CD14-positive monocyte (primary cell): ENCODE results near the gene YWHAE. TPM values are rescaled to one million over a fixed set of nuclear protein-coding genes. Genes with fewer than 3 reads are reported as not detected.

Source experiments
- DNase-seq, 3 donors: peaks; one replicate each; pipeline ENCODE4 v3.0.0-alpha.2; 2011 to 2022
- H2AFZ ChIP-seq: 2 replicates; pipeline ENCODE4 v1.6.0; 2012; ENCODE audit warnings: mild to moderate bottlenecking, low read depth, low read length, inconsistent platforms; ENCODE audit not compliant: insufficient read depth, poor library complexity, severe bottlenecking
- H3K27ac ChIP-seq, 2 donors: 1 replicate in 1 of 2; 2 replicates in 1 of 2; pipeline ENCODE4 v1.5.1; 2012 to 2013; ENCODE audit warnings: low read length in 2 of 2, control low read depth in 1 of 2, inconsistent platforms in 1 of 2, low read depth in 1 of 2, mild to moderate bottlenecking in 1 of 2
- H3K27me3 ChIP-seq, 2 donors: one replicate each; pipeline versions ENCODE4 v1.6.0 to v1.6.1; 2011 to 2013; ENCODE audit warnings: low read length in 2 of 2; ENCODE audit not compliant: control insufficient read depth in 2 of 2, insufficient read depth in 2 of 2
- H3K36me3 ChIP-seq, 2 donors: replicated peaks in 1 of 2; 1 replicate in 1 of 2; 2 replicates in 1 of 2; pipeline versions ENCODE4 v1.5.1 to v1.6.1; 2012 to 2013; ENCODE audit warnings: low read length in 2 of 2, control low read depth in 1 of 2, inconsistent platforms in 1 of 2, mild to moderate bottlenecking in 1 of 2; ENCODE audit not compliant: insufficient read depth in 2 of 2, control insufficient read depth in 1 of 2
- H3K4me1 ChIP-seq, 2 donors: 1 replicate in 1 of 2; 2 replicates in 1 of 2; pipeline versions ENCODE4 v1.5.1 to v1.6.1; 2012 to 2013; ENCODE audit warnings: low read length in 2 of 2, control low read depth in 1 of 2, inconsistent platforms in 1 of 2, mild to moderate bottlenecking in 1 of 2, moderate library complexity in 1 of 2; ENCODE audit not compliant: insufficient read depth in 2 of 2, control insufficient read depth in 1 of 2
- H3K4me2 ChIP-seq: replicated peaks from 2 replicates; pipeline ENCODE3; 2012; ENCODE audit warnings: low read length, moderate library complexity, mild to moderate bottlenecking; ENCODE audit not compliant: poor library complexity, severe bottlenecking; ENCODE audit errors: extremely low read depth
- H3K4me3 ChIP-seq, 3 experiments: fragments of 200-600 bp in 1 of 3; sonication (generic) in 1 of 3; replicated peaks in 1 of 3; 1 replicate in 2 of 3; 2 replicates in 1 of 3; pipeline ENCODE4 v1.5.1; 2011 to 2013; ENCODE audit warnings: low read length in 3 of 3, mild to moderate bottlenecking in 3 of 3, control low read depth in 2 of 3, low read depth in 2 of 3, inconsistent platforms in 1 of 3, moderate library complexity in 1 of 3
- H3K79me2 ChIP-seq: 2 replicates; pipeline ENCODE4 v1.6.0; 2012; ENCODE audit warnings: mild to moderate bottlenecking, control low read depth, inconsistent platforms, low read length, moderate library complexity; ENCODE audit not compliant: insufficient read depth
- H3K9ac ChIP-seq: 2 replicates; pipeline ENCODE4 v1.6.0; 2017; ENCODE audit warnings: low read length, mild to moderate bottlenecking; ENCODE audit not compliant: insufficient read depth, poor library complexity, severe bottlenecking
- H3K9me3 ChIP-seq, 2 donors: replicated peaks in 1 of 2; 1 replicate in 1 of 2; 2 replicates in 1 of 2; pipeline versions ENCODE4 v1.5.1 to v1.6.1; 2012 to 2013; ENCODE audit warnings: low read length in 2 of 2, control low read depth in 1 of 2; ENCODE audit not compliant: control insufficient read depth in 1 of 2, insufficient read depth in 1 of 2
- H4K20me1 ChIP-seq: 2 replicates; pipeline ENCODE4 v1.6.0; 2012; ENCODE audit warnings: mild to moderate bottlenecking, low read length, control low read depth, moderate library complexity; ENCODE audit not compliant: insufficient read depth
- H3K27ac Mint-ChIP-seq, 7 donors: one replicate each; pipeline ENCODE4 v1.8.0; 2020; ENCODE audit warnings: mild to moderate bottlenecking in 7 of 7, mixed read lengths in 7 of 7, moderate library complexity in 6 of 7, inconsistent platforms in 2 of 7
- H3K27me3 Mint-ChIP-seq, 3 donors: one replicate each; pipeline ENCODE4 v1.8.0; 2021 to 2022; ENCODE audit warnings: low read depth in 3 of 3, mild to moderate bottlenecking in 3 of 3, mixed read lengths in 3 of 3, moderate library complexity in 3 of 3, inconsistent platforms in 1 of 3
- H3K36me3 Mint-ChIP-seq, 2 donors: one replicate each; pipeline ENCODE4 v1.8.0; 2020; ENCODE audit warnings: mixed read lengths in 2 of 2, inconsistent platforms in 1 of 2, mild to moderate bottlenecking in 1 of 2
- H3K4me1 Mint-ChIP-seq: one replicate; pipeline ENCODE4 v1.8.0; 2020; ENCODE audit warnings: mild to moderate bottlenecking, mixed read lengths
- H3K4me3 Mint-ChIP-seq, 2 donors: one replicate each; pipeline ENCODE4 v1.8.0; 2020; ENCODE audit warnings: mild to moderate bottlenecking in 2 of 2, mixed read lengths in 2 of 2, moderate library complexity in 1 of 2
- H3K9me3 Mint-ChIP-seq, 7 donors: one replicate each; pipeline ENCODE4 v1.8.0; 2020 to 2022; ENCODE audit warnings: mixed read lengths in 7 of 7, mild to moderate bottlenecking in 6 of 7, moderate library complexity in 6 of 7, inconsistent platforms in 2 of 7
- CTCF ChIP-seq: fragments of 200-600 bp; IDR thresholded peaks from one replicate; pipeline ENCODE4 v1.8.0; 2022; ENCODE audit warnings: antibody characterized with exemption, mild to moderate bottlenecking
- WGBS: methylation state at CpG from one replicate; pipeline ENCODE4 v1.1.5; 2013; ENCODE audit warnings: missing lambda C conversion rate; ENCODE audit not compliant: insufficient coverage; 5-methylcytosine and 5-hydroxymethylcytosine counted together
- intact Hi-C, 2 donors: fragments of 100-400 bp; cut with micrococcal nuclease; formaldehyde crosslinking; loops; one replicate each; pipeline versions ENCODE4 v1.15.0 to v1.15.1; 2023
- polyA plus RNA-seq, 3 donors: library from polyadenylated mRNA; depleted of rRNA in 1 of 3; unstranded in 2 of 3; stranded (reverse) in 1 of 3; fragments of 300-500 nt in 2 of 3; fragments of >200 nt in 1 of 3; fragmentation: Illumina TruSeq in 2 of 3; gene quantifications; 1 replicate in 2 of 3; 2 replicates in 1 of 3; pipeline ENCODE4 v1.2.3, GENCODE V29; 2012 to 2021

The YWHAE gene
- polyA plus RNA-seq, 3 donors, result 165 to 185 (median 168) TPM

DNA sequence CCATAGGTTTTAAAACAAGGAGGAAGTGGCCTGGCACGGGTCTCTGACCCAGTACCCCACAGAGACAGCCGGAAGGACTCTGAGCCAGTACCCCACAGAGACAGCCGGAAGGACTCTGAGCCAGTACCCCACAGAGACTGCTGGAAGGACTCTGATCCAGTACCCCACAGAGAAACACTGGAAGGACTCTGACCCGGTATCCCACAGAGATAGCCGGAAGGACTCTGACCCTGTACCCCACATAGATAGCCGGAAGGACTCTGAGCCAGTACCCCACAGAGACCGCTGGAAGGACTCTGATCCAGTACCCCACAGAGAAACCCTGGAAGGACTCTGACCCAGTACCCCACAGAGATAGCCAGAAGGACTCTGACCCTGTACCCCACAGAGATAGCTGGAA, 71.6 kb downstream of the YWHAE start:
- no peak overlapping the region for H3K4me2 ChIP-seq
- H3K27ac ChIP-seq, result no peak overlapping the region
- H3K4me1 Mint-ChIP-seq, result peaks cover 3% of the 10 kb centered on the region
- no peak for DNase-seq
- no peaks in the 10 kb centered on the region for H3K36me3 ChIP-seq
- no peaks in the 10 kb centered on the region for H3K4me1 ChIP-seq
- H3K4me3 ChIP-seq, result no peak overlapping the region
- WGBS, result 54% methylated on average over 6 of the region's 7 CpGs
- H4K20me1 ChIP-seq, result no peaks in the 10 kb centered on the region
- no peak overlapping the region for H3K9ac ChIP-seq
- H3K9me3 ChIP-seq, result no peaks in the 10 kb centered on the region
- H3K36me3 Mint-ChIP-seq, result no peaks in the 10 kb centered on the region
- peaks cover 0 to 2% (median 0%) of the 10 kb centered on the region in 7 donors for H3K9me3 Mint-ChIP-seq
- H2AFZ ChIP-seq, result no peak overlapping the region
- H3K27me3 Mint-ChIP-seq, result peaks cover 12 to 41% (median 35%) of the 10 kb centered on the region in 3 donors
- no peaks in the 10 kb centered on the region for H3K79me2 ChIP-seq
- intact Hi-C loops, result no loop called here
- H3K27ac Mint-ChIP-seq, result no peak overlapping the region
- peaks cover 0 to 7% of the 10 kb centered on the region in 2 donors for H3K27me3 ChIP-seq
- TF ChIP-seq CTCF, result no peak
- no peak overlapping the region for H3K4me3 Mint-ChIP-seq

DNA sequence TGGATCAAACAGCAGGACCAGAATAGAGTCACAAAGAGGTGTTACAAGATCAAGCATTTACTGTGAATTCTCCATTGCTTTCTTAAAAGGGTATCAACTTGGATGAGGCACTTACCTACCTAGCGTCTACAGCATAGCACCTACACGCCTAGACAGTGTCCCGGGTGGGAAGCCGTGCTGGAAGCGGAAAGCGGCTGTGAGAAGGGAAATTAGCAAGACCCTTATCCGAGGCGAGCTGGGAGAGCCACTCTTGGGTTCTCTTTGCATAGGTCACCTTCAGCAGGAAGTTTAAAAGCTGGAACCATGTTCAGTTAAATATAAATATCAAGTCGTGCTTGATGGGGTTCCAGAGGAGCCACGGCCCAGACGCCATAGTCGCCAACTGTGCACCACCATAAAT, 74.3 kb downstream of the YWHAE start:
- Mint-ChIP-seq H3K4me3 (no peak overlapping the region), H3K36me3 (no peaks in the 10 kb centered on the region), H3K27ac (no peak overlapping the region), H3K9me3 (peaks cover 0 to under 1% (median 0%) of the 10 kb centered on the region in 7 donors), H3K27me3 (peaks cover 4 to 33% (median 24%) of the 10 kb centered on the region in 3 donors), H3K4me1 (no peaks in the 10 kb centered on the region)
- H3K4me2 ChIP-seq, result no peak overlapping the region
- no peak overlapping the region for H3K9ac ChIP-seq
- intact Hi-C loops, result no loop called here
- H3K4me1 ChIP-seq, result no peaks in the 10 kb centered on the region
- no peaks in the 10 kb centered on the region for H3K79me2 ChIP-seq
- H3K27ac ChIP-seq, result no peak overlapping the region
- no peak for TF ChIP-seq CTCF
- H3K27me3 ChIP-seq, result peaks cover 0 to 6% of the 10 kb centered on the region in 2 donors
- H3K4me3 ChIP-seq, result no peak overlapping the region
- WGBS, result 81% methylated on average over 12 of the region's 12 CpGs
- no peak overlapping the region for H2AFZ ChIP-seq
- no peak for DNase-seq
- H4K20me1 ChIP-seq, result no peaks in the 10 kb centered on the region
- H3K9me3 ChIP-seq, result no peaks in the 10 kb centered on the region
- H3K36me3 ChIP-seq, result no peaks in the 10 kb centered on the region
